Uterus (tissue), 4 donors: ENCODE measurements around the gene SCGB1D1. TPM values are rescaled to one million over a fixed set of nuclear protein-coding genes. Genes with fewer than 3 reads are reported as not detected.

Source experiments
- DNase-seq, 2 donors: peaks; one replicate each; pipeline ENCODE4 v3.0.0-alpha.2; 2019 to 2020
- H3K27ac ChIP-seq, 2 donors: fragments of 200-600 bp; sonication (generic); 1 replicate in 1 of 2; 2 replicates in 1 of 2; pipeline ENCODE4 v1.5.1; 2016 to 2018
- H3K27me3 ChIP-seq, 2 donors: fragments of 200-600 bp; sonication (generic); one replicate each; pipeline ENCODE4 v1.5.1; 2018 to 2019; ENCODE audit warnings: control low read depth in 1 of 2
- H3K36me3 ChIP-seq, 2 donors: fragments of 200-600 bp; sonication (generic); one replicate each; pipeline ENCODE4 v1.5.1; 2019; ENCODE audit warnings: control low read depth in 1 of 2
- H3K4me1 ChIP-seq, 2 donors: fragments of 200-600 bp; sonication (generic); one replicate each; pipeline ENCODE4 v1.5.1; 2018 to 2019; ENCODE audit warnings: control low read depth in 1 of 2
- H3K4me3 ChIP-seq, 2 donors: fragments of 200-600 bp; sonication (generic); 1 replicate in 1 of 2; 2 replicates in 1 of 2; pipeline ENCODE4 v1.5.1; 2018 to 2019; ENCODE audit warnings: mild to moderate bottlenecking in 1 of 2
- H3K9me3 ChIP-seq, 2 donors: fragments of 200-600 bp; sonication (generic); one replicate each; pipeline ENCODE4 v1.5.1; 2019; ENCODE audit warnings: control low read depth in 1 of 2
- POLR2A ChIP-seq, 2 donors: fragments of 450-650 bp; IDR thresholded peaks; one replicate each; pipeline ENCODE4 v1.6.1; 2016; ENCODE audit warnings: antibody characterized with exemption in 2 of 2, mild to moderate bottlenecking in 1 of 2, moderate library complexity in 1 of 2
- intact Hi-C: fragments of 100-400 bp; cut with DNase I; formaldehyde crosslinking; loops from one replicate; pipeline ENCODE4 v1.15.1; 2023; ENCODE audit warnings: low total_unique reads
- total RNA-seq, 4 donors: library from RNA; depleted of rRNA in 3 of 4; stranded (reverse); fragments of >200 nt in 3 of 4; gene quantifications; one replicate each; pipeline versions ENCODE4 v1.1.0 to v1.2.4, GENCODE V29; 2014 to 2023
- TF ChIP-seq, protein P1 (sequence below), 4 experiments: fragments of 200-600 bp in 2 of 4; fragments of 450-650 bp in 2 of 4; sonication (generic) in 2 of 4; IDR thresholded peaks; one replicate each; pipeline ENCODE4 v1.5.1; 2016 to 2019; ENCODE audit warnings: antibody characterized with exemption in 4 of 4, mild to moderate bottlenecking in 2 of 4, moderate library complexity in 1 of 4
- donor health status: DM: yes; HTN: yes; CAD: no.

Gene SCGB1D1
- total RNA-seq, 4 donors from 2014 or later: not detected

DNA sequence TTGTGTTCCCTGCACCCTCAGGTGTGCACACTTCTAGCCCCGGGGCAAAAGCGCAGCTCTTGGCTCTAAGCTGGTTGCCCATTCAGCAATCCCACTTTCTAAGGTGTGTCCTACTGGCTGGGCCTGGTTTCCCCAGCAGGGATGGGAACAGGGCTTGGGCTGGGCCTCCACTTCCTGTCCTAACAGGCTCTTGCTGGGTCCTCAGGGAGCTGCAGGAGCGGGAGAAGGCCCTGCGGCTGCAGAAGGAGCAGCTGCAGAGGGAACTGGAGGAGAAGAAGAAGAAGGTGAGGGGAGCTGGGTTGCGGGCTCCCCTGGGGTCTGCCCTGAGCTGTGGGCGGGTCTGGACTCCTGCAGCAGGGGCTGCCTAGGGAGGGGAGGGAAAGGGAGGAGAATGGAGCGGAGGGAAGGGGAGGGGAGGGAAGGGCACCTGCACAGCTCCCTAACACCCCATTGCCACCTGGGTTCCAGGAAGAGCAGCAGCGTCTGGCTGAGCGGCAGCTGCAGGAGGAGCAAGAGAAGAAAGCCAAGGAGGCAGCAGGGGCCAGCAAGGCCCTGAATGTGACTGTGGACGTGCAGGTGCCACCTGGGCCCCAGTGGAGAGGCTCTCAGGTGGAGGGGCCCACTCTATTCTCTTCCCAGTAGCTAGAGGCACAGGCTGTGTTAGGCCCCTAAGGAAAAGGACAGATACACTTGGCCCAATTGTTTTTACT is 41.6 kb upstream of the SCGB1D1 start:
- H3K27ac ChIP-seq: no peak overlapping the region
- DNase-seq: no peak
- no peak overlapping the region for H3K4me3 ChIP-seq
- intact Hi-C loops: no loop called here
- no peaks in the 10 kb centered on the region for H3K9me3 ChIP-seq
- no peaks in the 10 kb centered on the region for H3K27me3 ChIP-seq
- H3K36me3 ChIP-seq: no peaks in the 10 kb centered on the region
- TF ChIP-seq, protein P1, sequence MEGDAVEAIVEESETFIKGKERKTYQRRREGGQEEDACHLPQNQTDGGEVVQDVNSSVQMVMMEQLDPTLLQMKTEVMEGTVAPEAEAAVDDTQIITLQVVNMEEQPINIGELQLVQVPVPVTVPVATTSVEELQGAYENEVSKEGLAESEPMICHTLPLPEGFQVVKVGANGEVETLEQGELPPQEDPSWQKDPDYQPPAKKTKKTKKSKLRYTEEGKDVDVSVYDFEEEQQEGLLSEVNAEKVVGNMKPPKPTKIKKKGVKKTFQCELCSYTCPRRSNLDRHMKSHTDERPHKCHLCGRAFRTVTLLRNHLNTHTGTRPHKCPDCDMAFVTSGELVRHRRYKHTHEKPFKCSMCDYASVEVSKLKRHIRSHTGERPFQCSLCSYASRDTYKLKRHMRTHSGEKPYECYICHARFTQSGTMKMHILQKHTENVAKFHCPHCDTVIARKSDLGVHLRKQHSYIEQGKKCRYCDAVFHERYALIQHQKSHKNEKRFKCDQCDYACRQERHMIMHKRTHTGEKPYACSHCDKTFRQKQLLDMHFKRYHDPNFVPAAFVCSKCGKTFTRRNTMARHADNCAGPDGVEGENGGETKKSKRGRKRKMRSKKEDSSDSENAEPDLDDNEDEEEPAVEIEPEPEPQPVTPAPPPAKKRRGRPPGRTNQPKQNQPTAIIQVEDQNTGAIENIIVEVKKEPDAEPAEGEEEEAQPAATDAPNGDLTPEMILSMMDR (IDR thresholded peaks at IDR 0.05): no peak
- TF ChIP-seq POLR2A (IDR thresholded peaks at IDR 0.05): no peak
- no peaks in the 10 kb centered on the region for H3K4me1 ChIP-seq

DNA sequence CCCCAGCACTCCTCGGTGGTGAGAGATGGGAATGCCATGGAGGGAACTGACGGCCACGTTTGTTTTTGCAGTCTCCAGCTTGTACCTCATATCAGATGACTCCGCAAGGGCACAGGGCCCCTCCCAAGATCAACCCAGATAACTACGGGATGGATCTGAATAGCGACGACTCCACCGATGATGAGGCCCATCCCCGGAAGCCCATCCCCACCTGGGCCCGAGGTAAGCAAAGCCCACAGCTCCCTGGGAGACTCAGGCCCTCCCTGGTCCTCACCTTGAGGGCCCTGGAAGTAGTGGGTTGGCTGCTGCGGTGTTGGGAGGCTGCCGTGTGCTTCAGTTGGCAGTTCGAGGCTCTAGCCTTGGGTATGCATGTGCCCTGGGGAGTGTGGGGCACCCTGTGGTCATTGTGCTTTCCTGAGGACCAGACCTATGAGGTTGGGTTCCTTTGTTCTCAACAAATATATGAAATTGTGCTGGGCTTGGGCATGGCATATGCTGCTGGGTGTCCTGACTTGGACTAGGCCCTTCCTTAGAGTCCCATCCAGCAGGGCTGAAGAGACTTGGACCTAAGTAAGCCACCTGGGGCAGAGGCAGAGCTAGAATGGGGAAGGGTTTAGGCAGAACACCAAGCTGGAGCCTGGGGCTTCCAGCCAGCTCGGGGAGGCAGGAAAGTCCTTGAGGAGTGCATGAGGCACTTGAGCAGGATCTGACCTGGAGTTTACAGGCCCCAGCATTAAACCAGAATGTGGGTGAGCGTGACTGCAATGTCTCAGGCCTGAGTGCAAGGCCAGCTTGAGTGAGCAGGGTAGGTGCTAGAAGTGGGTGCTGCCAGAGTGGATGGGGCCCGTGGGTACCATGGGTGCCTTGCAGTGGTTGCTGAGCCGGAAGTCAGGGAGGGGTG is 39.8 kb upstream of the SCGB1D1 start:
- H3K4me3 ChIP-seq: no peak overlapping the region
- H3K36me3 ChIP-seq: no peaks in the 10 kb centered on the region
- intact Hi-C loops: no loop called here
- no peak for TF ChIP-seq POLR2A (IDR thresholded peaks at IDR 0.05)
- TF ChIP-seq, protein P1 (IDR thresholded peaks at IDR 0.05): no peak
- no peaks in the 10 kb centered on the region for H3K27me3 ChIP-seq
- H3K27ac ChIP-seq: no peak overlapping the region
- no peaks in the 10 kb centered on the region for H3K4me1 ChIP-seq
- no peaks in the 10 kb centered on the region for H3K9me3 ChIP-seq
- no peak for DNase-seq

DNA sequence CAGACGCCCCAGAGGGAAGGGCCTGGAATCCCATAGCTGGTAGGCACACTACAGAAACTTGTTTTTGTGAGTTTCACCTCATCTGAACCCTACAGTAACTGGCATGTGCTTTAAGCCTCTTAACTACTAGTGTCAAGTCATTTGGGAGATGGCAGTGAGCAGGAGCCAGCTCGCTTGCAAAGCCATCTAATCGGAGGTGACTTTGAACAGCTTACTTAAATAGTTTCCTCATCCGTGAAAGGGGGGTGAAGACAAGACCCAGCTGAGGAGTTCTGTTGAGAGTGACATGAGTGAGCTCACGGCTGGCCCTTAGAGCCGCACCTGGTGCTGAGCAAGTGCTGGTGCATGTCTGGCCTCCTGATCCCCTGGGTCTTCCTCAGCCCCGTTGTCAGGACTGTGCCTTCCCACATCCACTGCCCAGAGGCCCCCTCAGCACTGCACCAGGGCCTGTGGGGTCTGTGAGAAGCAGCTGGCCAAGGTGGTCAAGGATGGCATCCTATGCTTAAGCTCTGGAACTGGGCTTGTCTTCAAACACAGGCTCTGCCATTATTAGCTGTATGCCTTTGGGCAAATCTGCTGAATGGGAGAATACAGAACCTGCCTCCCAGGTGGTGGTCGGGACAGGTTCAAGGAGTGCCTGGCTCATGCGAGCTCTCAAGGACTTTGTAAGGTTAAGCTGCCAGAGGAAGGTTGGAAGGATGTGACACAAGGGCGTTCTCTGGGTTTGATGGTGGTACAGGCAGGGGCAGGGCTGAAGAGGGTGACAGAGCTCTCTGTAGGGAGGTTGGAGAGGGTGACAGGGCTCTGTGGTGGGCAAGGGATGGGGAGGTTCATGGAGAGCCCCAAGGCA is 38.9 kb upstream of the SCGB1D1 start:
- Histone ChIP-seq H3K9me3 (no peaks in the 10 kb centered on the region), H3K4me3 (no peak overlapping the region), H3K27me3 (no peaks in the 10 kb centered on the region), H3K36me3 (no peaks in the 10 kb centered on the region), H3K27ac (no peak overlapping the region), H3K4me1 (no peaks in the 10 kb centered on the region)
- intact Hi-C loops: no loop called here
- no peak for DNase-seq
- TF ChIP-seq, protein P1 (IDR thresholded peaks at IDR 0.05): no peak
- TF ChIP-seq POLR2A (IDR thresholded peaks at IDR 0.05): no peak

DNA sequence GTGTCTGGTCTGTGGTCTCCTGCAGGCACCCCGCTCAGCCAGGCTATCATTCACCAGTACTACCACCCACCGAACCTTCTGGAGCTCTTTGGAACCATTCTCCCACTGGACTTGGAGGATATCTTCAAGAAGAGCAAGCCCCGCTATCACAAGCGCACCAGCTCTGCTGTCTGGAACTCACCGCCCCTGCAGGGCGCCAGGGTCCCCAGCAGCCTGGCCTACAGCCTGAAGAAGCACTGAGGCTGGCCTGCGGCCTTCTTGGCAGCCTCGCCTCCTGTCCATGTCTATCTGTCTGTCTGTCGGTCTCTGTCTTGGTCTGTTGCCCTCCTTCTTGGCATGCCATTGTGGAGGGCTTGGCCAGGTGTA is 38.3 kb upstream of the SCGB1D1 start:
- no peak overlapping the region for H3K4me3 ChIP-seq

More for the DNA sequence above, 38.3 kb upstream of the SCGB1D1 start:
- Histone ChIP-seq H3K36me3 (no peaks in the 10 kb centered on the region), H3K27me3 (no peaks in the 10 kb centered on the region), H3K27ac (no peak overlapping the region), H3K4me1 (no peaks in the 10 kb centered on the region), H3K9me3 (no peaks in the 10 kb centered on the region)
- intact Hi-C loops: no loop called here
- no peak for DNase-seq
- TF ChIP-seq, protein P1 (IDR thresholded peaks at IDR 0.05): no peak
- no peak for TF ChIP-seq POLR2A (IDR thresholded peaks at IDR 0.05)
